ENCODE results near the gene CLIP3.

DNA sequence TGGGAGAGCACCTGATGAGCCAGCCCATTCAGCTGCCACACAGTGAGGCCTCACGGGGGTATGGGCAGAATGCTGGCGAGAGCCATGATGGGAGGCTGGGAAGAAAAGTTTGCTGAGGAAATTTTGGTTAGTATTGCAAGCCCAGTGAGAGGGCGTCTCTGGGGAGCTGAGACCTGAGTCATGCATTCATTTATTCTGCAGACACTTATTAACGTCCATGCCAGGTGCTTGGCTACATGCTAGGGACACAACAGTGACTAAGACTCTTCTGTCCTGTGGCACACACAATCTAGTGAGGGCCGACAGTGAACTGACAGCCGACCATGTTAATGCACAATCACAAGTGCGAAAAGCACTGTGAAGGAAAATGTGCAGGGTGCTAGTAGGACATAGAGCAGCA lies 49.2 kb upstream of the CLIP3 start:
- TF ChIP-seq, protein P1, sequence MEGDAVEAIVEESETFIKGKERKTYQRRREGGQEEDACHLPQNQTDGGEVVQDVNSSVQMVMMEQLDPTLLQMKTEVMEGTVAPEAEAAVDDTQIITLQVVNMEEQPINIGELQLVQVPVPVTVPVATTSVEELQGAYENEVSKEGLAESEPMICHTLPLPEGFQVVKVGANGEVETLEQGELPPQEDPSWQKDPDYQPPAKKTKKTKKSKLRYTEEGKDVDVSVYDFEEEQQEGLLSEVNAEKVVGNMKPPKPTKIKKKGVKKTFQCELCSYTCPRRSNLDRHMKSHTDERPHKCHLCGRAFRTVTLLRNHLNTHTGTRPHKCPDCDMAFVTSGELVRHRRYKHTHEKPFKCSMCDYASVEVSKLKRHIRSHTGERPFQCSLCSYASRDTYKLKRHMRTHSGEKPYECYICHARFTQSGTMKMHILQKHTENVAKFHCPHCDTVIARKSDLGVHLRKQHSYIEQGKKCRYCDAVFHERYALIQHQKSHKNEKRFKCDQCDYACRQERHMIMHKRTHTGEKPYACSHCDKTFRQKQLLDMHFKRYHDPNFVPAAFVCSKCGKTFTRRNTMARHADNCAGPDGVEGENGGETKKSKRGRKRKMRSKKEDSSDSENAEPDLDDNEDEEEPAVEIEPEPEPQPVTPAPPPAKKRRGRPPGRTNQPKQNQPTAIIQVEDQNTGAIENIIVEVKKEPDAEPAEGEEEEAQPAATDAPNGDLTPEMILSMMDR (IDR thresholded peaks at IDR 0.05): no peak
- TF ChIP-seq POLR2A (IDR thresholded peaks at IDR 0.05): no peak
